A673 (cell line): ENCODE data around the gene EXOC2.

ENCODE experiments used
- EZH2 ChIP-seq: fragments of 200-600 bp; sonication (generic); IDR thresholded peaks from 2 replicates; pipeline ENCODE4 v1.6.1; 2017; ENCODE audit warnings: borderline replicate concordance, low read depth, mild to moderate bottlenecking, mixed read lengths, antibody characterized with exemption, low read length; ENCODE audit not compliant: poor library complexity, severe bottlenecking
- TF ChIP-seq, protein P1 (sequence below): fragments of 300-800, 200-600 bp; sonication (generic); conservative IDR thresholded peaks from 2 replicates; pipeline ENCODE4 v1.5.1; 2017; ENCODE audit warnings: low read depth, mild to moderate bottlenecking, antibody characterized with exemption, low read length, moderate library complexity, mixed read lengths

DNA sequence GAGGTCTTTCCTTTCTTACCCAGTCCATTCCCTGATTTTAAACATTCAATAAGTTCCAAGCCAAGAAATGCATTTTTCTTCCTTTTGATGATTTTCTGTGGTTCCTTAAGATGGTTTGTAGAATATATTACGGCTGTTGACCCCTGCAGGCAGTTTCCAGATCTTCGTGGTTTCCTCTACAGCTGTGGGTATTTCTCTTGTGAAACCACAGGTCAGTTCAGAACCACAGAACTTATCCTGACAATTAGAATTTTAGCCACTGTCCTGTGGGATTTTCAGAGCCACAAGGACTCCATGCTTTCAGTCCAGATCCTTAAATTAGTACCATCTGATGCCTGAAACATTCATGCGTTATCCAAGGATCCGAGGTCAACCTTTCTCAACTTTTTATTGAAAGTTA lies 29.7 kb upstream of the EXOC2 start:
- TF ChIP-seq, protein P1, sequence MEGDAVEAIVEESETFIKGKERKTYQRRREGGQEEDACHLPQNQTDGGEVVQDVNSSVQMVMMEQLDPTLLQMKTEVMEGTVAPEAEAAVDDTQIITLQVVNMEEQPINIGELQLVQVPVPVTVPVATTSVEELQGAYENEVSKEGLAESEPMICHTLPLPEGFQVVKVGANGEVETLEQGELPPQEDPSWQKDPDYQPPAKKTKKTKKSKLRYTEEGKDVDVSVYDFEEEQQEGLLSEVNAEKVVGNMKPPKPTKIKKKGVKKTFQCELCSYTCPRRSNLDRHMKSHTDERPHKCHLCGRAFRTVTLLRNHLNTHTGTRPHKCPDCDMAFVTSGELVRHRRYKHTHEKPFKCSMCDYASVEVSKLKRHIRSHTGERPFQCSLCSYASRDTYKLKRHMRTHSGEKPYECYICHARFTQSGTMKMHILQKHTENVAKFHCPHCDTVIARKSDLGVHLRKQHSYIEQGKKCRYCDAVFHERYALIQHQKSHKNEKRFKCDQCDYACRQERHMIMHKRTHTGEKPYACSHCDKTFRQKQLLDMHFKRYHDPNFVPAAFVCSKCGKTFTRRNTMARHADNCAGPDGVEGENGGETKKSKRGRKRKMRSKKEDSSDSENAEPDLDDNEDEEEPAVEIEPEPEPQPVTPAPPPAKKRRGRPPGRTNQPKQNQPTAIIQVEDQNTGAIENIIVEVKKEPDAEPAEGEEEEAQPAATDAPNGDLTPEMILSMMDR = no peak
- no peak for TF ChIP-seq EZH2
